Type B pancreatic cell (in vitro differentiated cells): Measurements from ENCODE around the gene PAMR1. TPM values are rescaled to one million over a fixed set of nuclear protein-coding genes. Genes with fewer than 3 reads are reported as not detected.

ENCODE experiments used
- DNase-seq: peaks from one replicate; pipeline ENCODE4 v3.0.0; 2021; ENCODE audit warnings: mixed read lengths; ENCODE audit not compliant: unreplicated experiment; ENCODE audit errors: extremely low spot score
- H3K27ac Mint-ChIP-seq: 2 replicates; pipeline ENCODE4 v1.8.0; 2021; ENCODE audit warnings: mild to moderate bottlenecking, mixed read lengths
- H3K27me3 Mint-ChIP-seq: 2 replicates; pipeline ENCODE4 v1.8.0; 2021; ENCODE audit warnings: mixed read lengths
- H3K36me3 Mint-ChIP-seq: 2 replicates; pipeline ENCODE4 v1.8.0; 2021; ENCODE audit warnings: mixed read lengths
- H3K4me1 Mint-ChIP-seq: one replicate; pipeline ENCODE4 v1.8.0; 2021; ENCODE audit warnings: mixed read lengths; ENCODE audit not compliant: unreplicated experiment
- H3K4me3 Mint-ChIP-seq: 2 replicates; pipeline ENCODE4 v1.8.0; 2021; ENCODE audit warnings: mild to moderate bottlenecking, mixed read lengths
- H3K9me3 Mint-ChIP-seq: 2 replicates; pipeline ENCODE4 v1.8.0; 2021; ENCODE audit warnings: mixed read lengths
- total RNA-seq: library from RNA; stranded (reverse); gene quantifications from 2 replicates; pipeline ENCODE4 v1.2.1, GENCODE V29; 2021; ENCODE audit warnings: low replicate concordance
- TF ChIP-seq, protein P1 (sequence below): fragments of 200-600 bp; sonication (generic); conservative IDR thresholded peaks from 2 replicates; pipeline ENCODE4 v1.5.0; 2021; ENCODE audit warnings: antibody characterized with exemption, mild to moderate bottlenecking

Gene PAMR1
- total RNA-seq, 1 donor from 2014 or later = 14.2 TPM

DNA sequence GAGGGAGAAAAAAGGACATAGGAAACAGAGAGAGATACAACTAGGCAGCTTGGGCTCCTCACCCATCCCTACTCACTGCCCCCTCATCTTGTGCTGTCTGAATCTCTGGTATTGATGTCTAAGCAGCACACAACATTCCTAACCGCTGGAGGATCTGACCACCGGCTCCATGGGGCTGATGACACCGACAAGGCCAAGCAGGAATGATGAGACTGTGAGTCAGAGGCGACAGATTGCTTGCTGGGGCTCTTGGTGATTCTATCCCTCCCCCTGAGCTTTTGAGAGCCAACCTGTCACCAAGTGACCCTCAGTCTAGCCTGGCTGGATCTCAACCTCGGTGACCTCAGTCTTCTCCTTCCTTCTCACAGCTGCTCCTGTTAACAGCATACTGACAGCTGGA lies 13.8 kb downstream of the PAMR1 start:
- no peak overlapping the region for H3K27ac Mint-ChIP-seq
- no peak for DNase-seq
- TF ChIP-seq, protein P1, sequence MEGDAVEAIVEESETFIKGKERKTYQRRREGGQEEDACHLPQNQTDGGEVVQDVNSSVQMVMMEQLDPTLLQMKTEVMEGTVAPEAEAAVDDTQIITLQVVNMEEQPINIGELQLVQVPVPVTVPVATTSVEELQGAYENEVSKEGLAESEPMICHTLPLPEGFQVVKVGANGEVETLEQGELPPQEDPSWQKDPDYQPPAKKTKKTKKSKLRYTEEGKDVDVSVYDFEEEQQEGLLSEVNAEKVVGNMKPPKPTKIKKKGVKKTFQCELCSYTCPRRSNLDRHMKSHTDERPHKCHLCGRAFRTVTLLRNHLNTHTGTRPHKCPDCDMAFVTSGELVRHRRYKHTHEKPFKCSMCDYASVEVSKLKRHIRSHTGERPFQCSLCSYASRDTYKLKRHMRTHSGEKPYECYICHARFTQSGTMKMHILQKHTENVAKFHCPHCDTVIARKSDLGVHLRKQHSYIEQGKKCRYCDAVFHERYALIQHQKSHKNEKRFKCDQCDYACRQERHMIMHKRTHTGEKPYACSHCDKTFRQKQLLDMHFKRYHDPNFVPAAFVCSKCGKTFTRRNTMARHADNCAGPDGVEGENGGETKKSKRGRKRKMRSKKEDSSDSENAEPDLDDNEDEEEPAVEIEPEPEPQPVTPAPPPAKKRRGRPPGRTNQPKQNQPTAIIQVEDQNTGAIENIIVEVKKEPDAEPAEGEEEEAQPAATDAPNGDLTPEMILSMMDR = no peak
- peaks cover 23% of the 10 kb centered on the region for H3K4me1 Mint-ChIP-seq
- H3K9me3 Mint-ChIP-seq = no peaks in the 10 kb centered on the region
- peaks cover 15% of the 10 kb centered on the region for H3K27me3 Mint-ChIP-seq
- H3K4me3 Mint-ChIP-seq = no peak overlapping the region
- H3K36me3 Mint-ChIP-seq = no peaks in the 10 kb centered on the region

DNA sequence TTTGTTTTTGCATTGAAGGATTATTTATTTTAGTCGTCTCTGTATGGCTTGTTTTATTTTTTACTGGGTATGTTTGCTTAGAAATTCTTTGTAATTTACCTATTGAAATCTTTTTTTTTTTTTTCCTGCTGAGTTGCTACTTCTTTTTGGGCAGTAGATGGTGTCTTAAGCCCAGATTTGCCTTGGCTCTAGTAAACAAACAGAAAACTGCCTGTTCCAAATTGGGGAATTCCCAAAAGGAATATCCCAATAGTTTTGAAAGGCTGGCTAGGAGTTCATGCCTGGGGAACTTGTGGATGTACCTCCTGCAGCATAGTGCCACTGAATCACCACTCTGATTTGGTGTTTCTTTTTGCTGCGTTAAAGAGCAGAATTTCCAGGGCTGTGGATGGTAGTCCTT lies 17.7 kb downstream of the PAMR1 start:
- Mint-ChIP-seq H3K4me3 (no peak overlapping the region), H3K36me3 (peaks cover 3% of the 10 kb centered on the region), H3K9me3 (peaks cover 7% of the 10 kb centered on the region), H3K27me3 (peaks cover 19% of the 10 kb centered on the region), H3K4me1 (peaks cover 11% of the 10 kb centered on the region), H3K27ac (no peak overlapping the region)
- TF ChIP-seq, protein P1 = no peak
- no peak for DNase-seq

DNA sequence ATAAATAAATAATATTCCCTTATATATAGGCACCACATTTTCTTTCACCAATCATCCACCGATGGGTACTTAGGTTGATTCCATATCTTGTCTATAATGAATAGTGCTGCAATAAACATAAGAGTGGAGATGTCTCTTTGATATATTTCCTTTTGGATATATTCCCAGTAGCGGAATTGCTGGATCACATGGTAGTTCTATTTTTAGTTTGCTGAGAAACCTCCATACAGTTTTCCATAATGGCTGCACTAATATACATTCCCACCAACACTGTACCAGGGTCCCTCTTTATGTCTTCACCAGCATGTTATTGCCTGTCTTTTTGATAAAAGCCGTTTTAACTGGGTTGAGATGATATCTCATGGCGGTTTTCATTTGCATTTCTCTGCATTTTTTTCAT lies 23.6 kb downstream of the PAMR1 start:
- TF ChIP-seq, protein P1 = no peak
- H3K9me3 Mint-ChIP-seq = peaks cover 10% of the 10 kb centered on the region
- H3K27ac Mint-ChIP-seq = no peak overlapping the region
- peaks cover 10% of the 10 kb centered on the region for H3K27me3 Mint-ChIP-seq
- no peak overlapping the region for H3K4me3 Mint-ChIP-seq
- DNase-seq = no peak
- peaks cover 3% of the 10 kb centered on the region for H3K36me3 Mint-ChIP-seq
- H3K4me1 Mint-ChIP-seq = no peaks in the 10 kb centered on the region

DNA sequence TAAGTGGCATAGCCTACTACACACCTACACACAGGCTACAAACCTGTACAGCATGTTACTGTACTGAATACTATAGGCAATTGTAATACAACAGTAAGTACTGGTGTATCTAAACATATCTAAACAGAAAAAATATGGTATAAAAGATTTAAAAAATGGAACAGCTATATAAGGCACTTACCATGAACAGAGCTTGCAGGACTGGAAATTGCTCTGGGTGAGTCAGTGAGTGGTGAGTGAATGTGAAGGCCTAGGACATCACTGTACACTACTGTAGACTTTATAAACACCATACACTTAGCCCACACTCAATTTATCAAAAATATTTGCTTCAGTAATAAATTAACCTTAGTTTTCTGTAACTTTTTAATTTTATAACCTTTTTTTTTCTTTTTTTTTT lies 24.7 kb downstream of the PAMR1 start:
- Mint-ChIP-seq H3K27ac (no peak overlapping the region), H3K27me3 (peaks cover 7% of the 10 kb centered on the region), H3K36me3 (no peaks in the 10 kb centered on the region), H3K4me1 (no peaks in the 10 kb centered on the region), H3K4me3 (no peak overlapping the region), H3K9me3 (peaks cover 9% of the 10 kb centered on the region)
- TF ChIP-seq, protein P1 = no peak
- no peak for DNase-seq

DNA sequence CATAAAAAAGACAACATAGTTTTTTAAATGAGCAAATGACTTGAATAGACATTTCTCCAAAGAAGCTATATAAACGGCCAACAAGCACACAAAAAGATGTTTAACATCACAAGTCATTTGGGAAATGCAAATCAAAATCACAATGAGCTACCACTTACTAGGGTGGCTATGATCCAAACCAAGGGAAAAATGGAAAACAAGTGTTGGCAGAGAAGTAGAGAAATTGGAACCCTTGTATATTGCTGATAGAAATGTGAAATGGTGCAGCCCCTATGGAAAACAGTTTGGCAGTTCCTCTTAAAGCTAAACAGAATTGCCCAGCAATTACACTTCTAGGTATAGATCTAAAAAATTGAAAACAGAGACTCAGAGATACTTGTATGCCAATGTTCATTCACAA lies 29.0 kb downstream of the PAMR1 start:
- Mint-ChIP-seq H3K4me1 (peaks cover 8% of the 10 kb centered on the region), H3K27me3 (peaks cover 8% of the 10 kb centered on the region), H3K36me3 (peaks cover 6% of the 10 kb centered on the region), H3K27ac (no peak overlapping the region), H3K9me3 (peaks cover 7% of the 10 kb centered on the region), H3K4me3 (no peak overlapping the region)
- TF ChIP-seq, protein P1 = no peak
- DNase-seq = no peak

DNA sequence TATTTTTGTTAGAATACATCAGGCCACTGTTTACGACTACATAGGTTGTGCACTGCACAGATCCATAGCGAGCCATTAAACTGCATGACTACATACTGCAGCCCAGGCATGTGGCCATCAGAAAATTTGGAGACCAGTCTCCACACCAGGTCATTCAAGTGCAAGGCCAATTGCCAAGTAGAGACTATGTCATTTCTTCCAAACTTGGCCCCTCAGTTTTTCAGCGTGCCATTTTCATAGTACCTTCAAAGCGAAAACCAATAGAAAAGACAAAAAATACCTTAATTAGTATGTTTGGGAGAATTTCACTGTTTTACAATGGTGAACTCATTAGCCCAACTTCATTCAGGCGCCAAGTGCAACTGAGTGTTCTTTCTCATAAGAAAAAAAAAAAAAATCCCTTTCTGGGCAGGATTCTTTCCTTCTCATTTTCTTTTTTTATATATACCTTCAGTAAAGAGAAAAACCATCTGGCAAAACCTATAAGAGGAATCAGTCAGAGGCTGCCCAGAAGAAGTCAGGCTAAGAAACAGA lies 30.4 kb downstream of the PAMR1 start:
- TF ChIP-seq, protein P1 = no peak
- no peak for DNase-seq
- H3K27ac Mint-ChIP-seq = no peak overlapping the region
- peaks cover 10% of the 10 kb centered on the region for H3K36me3 Mint-ChIP-seq
- peaks cover 13% of the 10 kb centered on the region for H3K4me1 Mint-ChIP-seq
- H3K9me3 Mint-ChIP-seq = peaks cover 7% of the 10 kb centered on the region
- peaks cover 11% of the 10 kb centered on the region for H3K27me3 Mint-ChIP-seq
- no peak overlapping the region for H3K4me3 Mint-ChIP-seq
